ENCODE data around the gene PTPRD. TPM values are rescaled to one million over a fixed set of nuclear protein-coding genes. Genes with fewer than 3 reads are reported as not detected.

PTPRD gene
- total RNA-seq, 1 experiment from 2014 or later: 69.6 TPM

DNA sequence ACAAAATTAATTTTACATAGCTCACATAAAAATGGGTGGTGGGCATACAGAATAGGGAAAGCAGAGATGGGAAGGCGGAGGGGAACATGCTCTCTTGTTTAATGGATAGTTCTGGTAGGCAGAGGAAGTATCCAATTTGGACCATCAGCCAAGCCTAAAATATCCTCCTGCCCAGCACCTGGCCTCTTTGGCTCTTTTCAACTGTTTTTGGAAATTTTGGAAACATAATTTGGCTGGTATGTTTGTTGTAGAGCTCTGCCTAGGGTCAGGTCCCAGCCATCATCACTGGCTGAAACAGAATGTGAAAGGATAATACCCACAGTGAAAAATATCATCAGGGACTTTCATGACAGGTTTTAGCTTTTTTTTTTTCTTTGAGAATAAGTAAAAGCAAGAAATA lies 2345.9 kb downstream of the PTPRD start:
- ChIA-PET CTCF (no interaction called here), POLR2A (no interaction called here)
- ATAC-seq: no peak
- H3K4me3 Mint-ChIP-seq: no peak overlapping the region
- peaks cover 15% of the 10 kb centered on the region for H3K4me1 Mint-ChIP-seq
- no peaks in the 10 kb centered on the region for H3K27me3 Mint-ChIP-seq (ENCODE audit: low read depth)
- H3K36me3 Mint-ChIP-seq: no peaks in the 10 kb centered on the region
- no peak for TF ChIP-seq TCF7 (CRISPR knock-in tag; IDR thresholded peaks at IDR 0.05; ENCODE audit: low read depth)
- no peak for TF ChIP-seq GRHL2 (CRISPR knock-in tag; IDR thresholded peaks at IDR 0.05; ENCODE audit: insufficient replicate concordance, severe bottlenecking)
- TF ChIP-seq NFATC4 (CRISPR knock-in tag; IDR thresholded peaks at IDR 0.05): no peak
- no peak for DNase-seq (ENCODE audit: low spot score)
- no peaks in the 10 kb centered on the region for H3K9me3 Mint-ChIP-seq
- no peak overlapping the region for H3K27ac Mint-ChIP-seq

DNA sequence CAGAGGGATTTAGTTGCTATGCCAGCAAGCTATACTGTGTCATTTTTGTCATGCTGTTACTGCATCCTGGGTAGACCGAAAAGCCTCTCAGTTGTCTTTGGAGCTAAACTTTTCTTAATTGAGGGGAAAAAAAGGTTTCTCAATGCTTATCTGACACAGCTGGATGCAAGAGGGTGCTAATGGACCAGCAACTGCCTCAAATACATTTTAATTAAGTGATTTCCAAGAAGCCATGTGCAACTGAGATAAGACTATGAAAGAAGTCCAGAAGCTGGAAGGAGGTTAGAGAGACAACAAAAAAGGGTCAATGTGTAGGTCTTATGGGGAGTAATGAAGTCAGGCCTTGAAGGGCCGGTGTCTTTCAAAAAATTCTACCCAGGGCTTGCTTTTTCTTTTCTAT lies 2347.5 kb downstream of the PTPRD start:
- no peaks in the 10 kb centered on the region for H3K9me3 Mint-ChIP-seq
- H3K27me3 Mint-ChIP-seq (ENCODE audit: low read depth): no peaks in the 10 kb centered on the region
- no peak overlapping the region for H3K4me3 Mint-ChIP-seq
- ATAC-seq (no peak), DNase-seq (ENCODE audit: low spot score) (no peak)
- H3K27ac Mint-ChIP-seq: no peak overlapping the region
- no peak for TF ChIP-seq RORB (CRISPR knock-in tag; IDR thresholded peaks at IDR 0.05)
- TF ChIP-seq EMX1 (CRISPR knock-in tag; IDR thresholded peaks at IDR 0.05): no peak
- no peak for TF ChIP-seq FOXP1 (CRISPR knock-in tag; IDR thresholded peaks at IDR 0.05; ENCODE audit: borderline replicate concordance)
- TF ChIP-seq, protein P1, sequence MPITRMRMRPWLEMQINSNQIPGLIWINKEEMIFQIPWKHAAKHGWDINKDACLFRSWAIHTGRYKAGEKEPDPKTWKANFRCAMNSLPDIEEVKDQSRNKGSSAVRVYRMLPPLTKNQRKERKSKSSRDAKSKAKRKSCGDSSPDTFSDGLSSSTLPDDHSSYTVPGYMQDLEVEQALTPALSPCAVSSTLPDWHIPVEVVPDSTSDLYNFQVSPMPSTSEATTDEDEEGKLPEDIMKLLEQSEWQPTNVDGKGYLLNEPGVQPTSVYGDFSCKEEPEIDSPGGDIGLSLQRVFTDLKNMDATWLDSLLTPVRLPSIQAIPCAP (CRISPR knock-in tag; IDR thresholded peaks at IDR 0.05): no peak
- TF ChIP-seq GABPB1 (CRISPR knock-in tag; IDR thresholded peaks at IDR 0.05): no peak
- no peak for TF ChIP-seq KAT7 (CRISPR knock-in tag; IDR thresholded peaks at IDR 0.05; ENCODE audit: borderline replicate concordance)
- ChIA-PET CTCF (no interaction called here), POLR2A (no interaction called here)
- peaks cover 28% of the 10 kb centered on the region for H3K4me1 Mint-ChIP-seq
- no peaks in the 10 kb centered on the region for H3K36me3 Mint-ChIP-seq
